ENCODE results near the gene C1QTNF4. TPM values are rescaled to one million over a fixed set of nuclear protein-coding genes. Genes with fewer than 3 reads are reported as not detected.

The C1QTNF4 gene
- total and polyA plus RNA-seq, 9 of the 15 experiments (the other 6 are each of a cell fraction or from before 2014, with no cell fraction given) = not detected

DNA sequence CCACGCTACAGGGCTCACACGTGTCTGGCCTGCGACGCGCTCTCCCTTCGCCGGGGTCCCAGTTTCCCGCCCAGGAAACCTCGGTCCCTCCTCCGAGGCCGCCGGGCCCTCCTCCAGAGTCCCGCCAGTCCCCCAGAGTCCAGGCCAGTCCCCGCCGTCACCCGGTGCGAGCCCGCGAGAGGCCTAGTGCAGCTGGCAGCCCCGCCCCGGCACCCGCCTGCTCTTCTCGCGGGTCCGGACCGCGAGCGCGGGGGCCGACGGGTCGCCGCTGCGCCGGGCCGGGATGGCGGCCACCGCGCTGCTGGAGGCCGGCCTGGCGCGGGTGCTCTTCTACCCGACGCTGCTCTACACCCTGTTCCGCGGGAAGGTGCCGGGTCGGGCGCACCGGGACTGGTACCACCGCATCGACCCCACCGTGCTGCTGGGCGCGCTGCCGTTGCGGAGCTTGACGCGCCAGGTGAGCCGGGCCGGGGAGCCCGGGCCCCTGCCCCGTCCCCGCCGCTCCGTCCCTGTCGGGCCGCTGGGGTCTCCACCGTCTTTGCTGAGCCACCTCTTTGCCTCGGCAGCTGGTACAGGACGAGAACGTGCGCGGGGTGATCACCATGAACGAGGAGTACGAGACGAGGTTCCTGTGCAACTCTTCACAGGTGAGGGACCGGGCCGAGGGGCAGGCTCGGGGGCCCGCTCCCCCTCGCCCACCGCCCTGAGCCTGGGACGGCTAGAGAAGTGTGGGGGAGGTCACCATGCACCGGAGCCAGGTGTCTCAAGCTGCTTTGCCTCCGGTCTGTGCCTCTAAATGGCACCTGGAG, 28.7 kb downstream of the C1QTNF4 start, which contains the start of gene PTPMT1 (continued):
- TF ChIP-seq, protein P1, sequence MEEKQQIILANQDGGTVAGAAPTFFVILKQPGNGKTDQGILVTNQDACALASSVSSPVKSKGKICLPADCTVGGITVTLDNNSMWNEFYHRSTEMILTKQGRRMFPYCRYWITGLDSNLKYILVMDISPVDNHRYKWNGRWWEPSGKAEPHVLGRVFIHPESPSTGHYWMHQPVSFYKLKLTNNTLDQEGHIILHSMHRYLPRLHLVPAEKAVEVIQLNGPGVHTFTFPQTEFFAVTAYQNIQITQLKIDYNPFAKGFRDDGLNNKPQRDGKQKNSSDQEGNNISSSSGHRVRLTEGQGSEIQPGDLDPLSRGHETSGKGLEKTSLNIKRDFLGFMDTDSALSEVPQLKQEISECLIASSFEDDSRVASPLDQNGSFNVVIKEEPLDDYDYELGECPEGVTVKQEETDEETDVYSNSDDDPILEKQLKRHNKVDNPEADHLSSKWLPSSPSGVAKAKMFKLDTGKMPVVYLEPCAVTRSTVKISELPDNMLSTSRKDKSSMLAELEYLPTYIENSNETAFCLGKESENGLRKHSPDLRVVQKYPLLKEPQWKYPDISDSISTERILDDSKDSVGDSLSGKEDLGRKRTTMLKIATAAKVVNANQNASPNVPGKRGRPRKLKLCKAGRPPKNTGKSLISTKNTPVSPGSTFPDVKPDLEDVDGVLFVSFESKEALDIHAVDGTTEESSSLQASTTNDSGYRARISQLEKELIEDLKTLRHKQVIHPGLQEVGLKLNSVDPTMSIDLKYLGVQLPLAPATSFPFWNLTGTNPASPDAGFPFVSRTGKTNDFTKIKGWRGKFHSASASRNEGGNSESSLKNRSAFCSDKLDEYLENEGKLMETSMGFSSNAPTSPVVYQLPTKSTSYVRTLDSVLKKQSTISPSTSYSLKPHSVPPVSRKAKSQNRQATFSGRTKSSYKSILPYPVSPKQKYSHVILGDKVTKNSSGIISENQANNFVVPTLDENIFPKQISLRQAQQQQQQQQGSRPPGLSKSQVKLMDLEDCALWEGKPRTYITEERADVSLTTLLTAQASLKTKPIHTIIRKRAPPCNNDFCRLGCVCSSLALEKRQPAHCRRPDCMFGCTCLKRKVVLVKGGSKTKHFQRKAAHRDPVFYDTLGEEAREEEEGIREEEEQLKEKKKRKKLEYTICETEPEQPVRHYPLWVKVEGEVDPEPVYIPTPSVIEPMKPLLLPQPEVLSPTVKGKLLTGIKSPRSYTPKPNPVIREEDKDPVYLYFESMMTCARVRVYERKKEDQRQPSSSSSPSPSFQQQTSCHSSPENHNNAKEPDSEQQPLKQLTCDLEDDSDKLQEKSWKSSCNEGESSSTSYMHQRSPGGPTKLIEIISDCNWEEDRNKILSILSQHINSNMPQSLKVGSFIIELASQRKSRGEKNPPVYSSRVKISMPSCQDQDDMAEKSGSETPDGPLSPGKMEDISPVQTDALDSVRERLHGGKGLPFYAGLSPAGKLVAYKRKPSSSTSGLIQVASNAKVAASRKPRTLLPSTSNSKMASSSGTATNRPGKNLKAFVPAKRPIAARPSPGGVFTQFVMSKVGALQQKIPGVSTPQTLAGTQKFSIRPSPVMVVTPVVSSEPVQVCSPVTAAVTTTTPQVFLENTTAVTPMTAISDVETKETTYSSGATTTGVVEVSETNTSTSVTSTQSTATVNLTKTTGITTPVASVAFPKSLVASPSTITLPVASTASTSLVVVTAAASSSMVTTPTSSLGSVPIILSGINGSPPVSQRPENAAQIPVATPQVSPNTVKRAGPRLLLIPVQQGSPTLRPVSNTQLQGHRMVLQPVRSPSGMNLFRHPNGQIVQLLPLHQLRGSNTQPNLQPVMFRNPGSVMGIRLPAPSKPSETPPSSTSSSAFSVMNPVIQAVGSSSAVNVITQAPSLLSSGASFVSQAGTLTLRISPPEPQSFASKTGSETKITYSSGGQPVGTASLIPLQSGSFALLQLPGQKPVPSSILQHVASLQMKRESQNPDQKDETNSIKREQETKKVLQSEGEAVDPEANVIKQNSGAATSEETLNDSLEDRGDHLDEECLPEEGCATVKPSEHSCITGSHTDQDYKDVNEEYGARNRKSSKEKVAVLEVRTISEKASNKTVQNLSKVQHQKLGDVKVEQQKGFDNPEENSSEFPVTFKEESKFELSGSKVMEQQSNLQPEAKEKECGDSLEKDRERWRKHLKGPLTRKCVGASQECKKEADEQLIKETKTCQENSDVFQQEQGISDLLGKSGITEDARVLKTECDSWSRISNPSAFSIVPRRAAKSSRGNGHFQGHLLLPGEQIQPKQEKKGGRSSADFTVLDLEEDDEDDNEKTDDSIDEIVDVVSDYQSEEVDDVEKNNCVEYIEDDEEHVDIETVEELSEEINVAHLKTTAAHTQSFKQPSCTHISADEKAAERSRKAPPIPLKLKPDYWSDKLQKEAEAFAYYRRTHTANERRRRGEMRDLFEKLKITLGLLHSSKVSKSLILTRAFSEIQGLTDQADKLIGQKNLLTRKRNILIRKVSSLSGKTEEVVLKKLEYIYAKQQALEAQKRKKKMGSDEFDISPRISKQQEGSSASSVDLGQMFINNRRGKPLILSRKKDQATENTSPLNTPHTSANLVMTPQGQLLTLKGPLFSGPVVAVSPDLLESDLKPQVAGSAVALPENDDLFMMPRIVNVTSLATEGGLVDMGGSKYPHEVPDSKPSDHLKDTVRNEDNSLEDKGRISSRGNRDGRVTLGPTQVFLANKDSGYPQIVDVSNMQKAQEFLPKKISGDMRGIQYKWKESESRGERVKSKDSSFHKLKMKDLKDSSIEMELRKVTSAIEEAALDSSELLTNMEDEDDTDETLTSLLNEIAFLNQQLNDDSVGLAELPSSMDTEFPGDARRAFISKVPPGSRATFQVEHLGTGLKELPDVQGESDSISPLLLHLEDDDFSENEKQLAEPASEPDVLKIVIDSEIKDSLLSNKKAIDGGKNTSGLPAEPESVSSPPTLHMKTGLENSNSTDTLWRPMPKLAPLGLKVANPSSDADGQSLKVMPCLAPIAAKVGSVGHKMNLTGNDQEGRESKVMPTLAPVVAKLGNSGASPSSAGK (IDR thresholded peaks at IDR 0.05) = peak; percentile 97
- no peak for TF ChIP-seq ZC3H8 (IDR thresholded peaks at IDR 0.05)
- TF ChIP-seq FOXP4 (CRISPR knock-in tag; IDR thresholded peaks at IDR 0.05; ENCODE audit: borderline replicate concordance) = no peak
- no peak for TF ChIP-seq ZNF253 (CRISPR knock-in tag; conservative IDR thresholded peaks at IDR 0.05)
- TF ChIP-seq ARID4B (CRISPR knock-in tag; IDR thresholded peaks at IDR 0.05) = peak; percentile 5; the same call in 1 of the 2 replicates

Measured in K562 (cell line).